ENCODE measurements around the gene ATP10B. TPM values are rescaled to one million over a fixed set of nuclear protein-coding genes. Genes with fewer than 3 reads are reported as not detected.
"Not testable (repeated sequence)": the region's sequence is repeated elsewhere in the genome, so short reads cannot be mapped to it uniquely, and the experiment has no call there.

Gene ATP10B
- 1 to 10 TPM in 1 of 3 donors, under 1 TPM in 2; 0.10 to 1.8 (median 0.11) TPM for polyA plus RNA-seq

- H3K27ac ChIP-seq (ENCODE audit: low read depth, low read length): no peak within 1 kb of the TSS
- 69 to 91% (median 88%) methylated on average over 4 of the region's 4 CpGs for WGBS, 3 donors
These were observed at the start of gene ATP10B for GRCh38 chr5:160852049-160852448. Gene ATP10B (minus strand): TSS chr5:160852211. CDS start chr5:160688074, 164,137 bp downstream.

GRCh38 chr5:160901656-160902055 lies 49.6 kb upstream of the ATP10B start:
- H3K27ac ChIP-seq (ENCODE audit: low read depth, low read length): no peak overlapping the region
- 74 to 81% (median 76%) methylated on average over 1 of the region's 1 CpG for WGBS, 3 donors

GRCh38 chr5:160899735-160900134 lies 47.7 kb upstream of the ATP10B start:
- H3K27ac ChIP-seq (ENCODE audit: low read depth, low read length): no peak overlapping the region
- 50 to 70% (median 58%) methylated on average over 4 of the region's 4 CpGs for WGBS, 3 donors

- H3K27ac ChIP-seq (ENCODE audit: low read depth, low read length): not testable (repeated sequence)
- WGBS, 3 donors: 84 to 96% (median 86%) methylated on average over 6 of the region's 6 CpGs
These were observed 41.4 kb upstream of the ATP10B start for GRCh38 chr5:160893180-160893964.

- 51 to 76% (median 75%) methylated on average over 3 of the region's 3 CpGs for WGBS, 3 donors
- no peak overlapping the region for H3K27ac ChIP-seq (ENCODE audit: low read depth, low read length)
These were observed 35.8 kb upstream of the ATP10B start for GRCh38 chr5:160887780-160888179.

GRCh38 chr5:160873560-160874200 lies 21.7 kb upstream of the ATP10B start:
- WGBS, 3 donors: 31 to 39% (median 35%) methylated on average over 18 to 20 of the region's 21 CpGs
- H3K27ac ChIP-seq (ENCODE audit: low read depth, low read length): not testable (repeated sequence)

GRCh38 chr5:160869989-160870521 lies 18.0 kb upstream of the ATP10B start:
- no peak overlapping the region for H3K27ac ChIP-seq (ENCODE audit: low read depth, low read length)
- 60 to 70% (median 62%) methylated on average over 4 of the region's 4 CpGs for WGBS, 3 donors

- H3K27ac ChIP-seq (ENCODE audit: low read depth, low read length): no peak overlapping the region
- 79 to 90% (median 80%) methylated on average over 6 of the region's 6 CpGs for WGBS, 3 donors
These were observed 16.0 kb upstream of the ATP10B start for GRCh38 chr5:160867976-160868375.

GRCh38 chr5:160851451-160851850 lies 560 bp downstream of the ATP10B start:
- no peak overlapping the region for H3K27ac ChIP-seq (ENCODE audit: low read depth, low read length)
- WGBS, 3 donors: 90 to 94% (median 92%) methylated on average over 2 of the region's 2 CpGs

GRCh38 chr5:160850421-160850820 lies 1.6 kb downstream of the ATP10B start:
- H3K27ac ChIP-seq (ENCODE audit: low read depth, low read length): no peak overlapping the region
- 21 to 63% (median 60%) methylated on average over 3 of the region's 3 CpGs for WGBS, 3 donors

GRCh38 chr5:160847526-160848085 lies 4.4 kb downstream of the ATP10B start:
- WGBS, 3 donors: 86 to 88% (median 87%) methylated on average over 5 of the region's 5 CpGs
- no peak overlapping the region for H3K27ac ChIP-seq (ENCODE audit: low read depth, low read length)

- 81 to 88% (median 87%) methylated on average over 3 of the region's 3 CpGs for whole genome bisulfite sequencing, 3 donors
- no peak overlapping the region for H3K27ac ChIP-seq (ENCODE audit: low read depth, low read length)
These were observed 5.4 kb downstream of the ATP10B start for GRCh38 chr5:160846642-160847041.

GRCh38 chr5:160844177-160844576 lies 7.8 kb downstream of the ATP10B start:
- WGBS, 3 donors: 62 to 73% (median 68%) methylated on average over 2 of the region's 2 CpGs
- no peak overlapping the region for H3K27ac ChIP-seq (ENCODE audit: low read depth, low read length)

GRCh38 chr5:160843240-160843639 lies 8.8 kb downstream of the ATP10B start:
- 46 to 52% (median 47%) methylated on average over 2 of the region's 2 CpGs for WGBS, 3 donors
- H3K27ac ChIP-seq (ENCODE audit: low read depth, low read length): no peak overlapping the region

GRCh38 chr5:160837749-160838593 lies 14.0 kb downstream of the ATP10B start:
- H3K27ac ChIP-seq (ENCODE audit: low read depth, low read length): no peak overlapping the region
- WGBS, 3 donors: 54 to 74% (median 59%) methylated on average over 3 of the region's 3 CpGs

GRCh38 chr5:160837211-160837610 lies 14.8 kb downstream of the ATP10B start:
- H3K27ac ChIP-seq (ENCODE audit: low read depth, low read length): no peak overlapping the region
- WGBS, 3 donors: 0% methylated on average over 1 of the region's 1 CpG

- WGBS, 3 donors: 43 to 75% (median 59%) methylated on average over 2 of the region's 2 CpGs
- H3K27ac ChIP-seq (ENCODE audit: low read depth, low read length): no peak overlapping the region
These were observed 16.0 kb downstream of the ATP10B start for GRCh38 chr5:160835818-160836528.

- no peak overlapping the region for H3K27ac ChIP-seq (ENCODE audit: low read depth, low read length)
These were observed 16.6 kb downstream of the ATP10B start for GRCh38 chr5:160835376-160835775.

Measured in adipose tissue (tissue), 3 donors.